Stimulated activated CD8-positive, alpha-beta memory T cell treated with anti-CD3 and anti-CD28 coated beads, Interleukin-12 subunit alpha, Interleukin-12 subunit beta, amount 100 ng/mL, for 4 hours (primary cell): ENCODE results near the gene DAP3.
"Not testable (repeated sequence)": the region's sequence is repeated elsewhere in the genome, so short reads cannot be mapped to it uniquely, and the experiment has no call there.

Experiments
- DNase-seq: peaks from one replicate; pipeline ENCODE4 v3.0.0-alpha.2; 2020; ENCODE audit warnings: low read depth

The DAP3 gene

DNA sequence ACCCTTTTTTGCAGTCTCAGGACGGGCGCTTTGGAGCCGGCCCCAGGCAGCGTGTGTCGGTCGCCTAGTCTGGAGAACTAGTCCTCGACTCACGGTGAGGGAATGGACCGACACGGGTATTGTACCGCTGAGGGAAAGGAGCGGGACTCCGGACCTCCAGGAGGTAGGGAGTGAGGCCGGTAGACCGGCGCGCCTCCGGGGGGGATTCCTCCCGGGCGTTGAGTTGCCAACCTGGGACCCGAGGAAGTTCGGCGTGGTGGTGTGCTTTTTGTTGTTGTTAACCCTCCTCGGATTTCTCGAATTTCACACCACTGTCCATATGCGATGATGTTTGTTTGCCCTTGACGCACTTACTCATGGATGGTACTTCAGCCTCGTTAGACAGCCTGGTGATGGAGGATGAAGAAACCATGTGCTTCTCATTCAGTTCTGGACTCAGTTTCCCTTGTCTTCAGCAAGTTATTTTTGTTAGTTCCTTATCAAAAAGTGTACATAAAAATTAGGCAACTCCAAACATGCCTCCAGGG, at the start of gene DAP3:
Gene DAP3, plus strand, starts transcription at position 11 of the 527 bp plus-strand sequence. CDS start 20,689 bp downstream, outside the sequence.
- DNase-seq = not testable (repeated sequence)

DNA sequence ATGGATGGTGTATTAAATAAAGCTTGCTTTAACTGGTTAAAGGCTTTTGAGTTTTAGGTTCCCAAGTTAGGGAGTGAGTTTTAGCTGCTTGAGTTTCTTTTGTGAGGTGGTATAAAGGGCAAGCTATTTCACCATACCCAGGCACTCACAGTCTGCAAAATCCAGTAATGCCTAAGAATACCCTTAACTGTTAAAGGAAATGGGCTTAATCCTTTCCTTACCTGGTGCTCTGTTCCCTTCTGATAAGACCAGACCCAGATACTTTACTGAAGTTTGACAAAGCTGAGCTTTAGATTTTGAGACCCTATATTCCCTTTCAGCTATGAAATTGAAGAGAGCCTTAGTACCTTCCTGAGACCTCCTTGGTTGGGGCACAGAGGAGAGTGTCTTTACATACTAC, 48.5 kb upstream of the DAP3 start:
- no peak for DNase-seq

DNA sequence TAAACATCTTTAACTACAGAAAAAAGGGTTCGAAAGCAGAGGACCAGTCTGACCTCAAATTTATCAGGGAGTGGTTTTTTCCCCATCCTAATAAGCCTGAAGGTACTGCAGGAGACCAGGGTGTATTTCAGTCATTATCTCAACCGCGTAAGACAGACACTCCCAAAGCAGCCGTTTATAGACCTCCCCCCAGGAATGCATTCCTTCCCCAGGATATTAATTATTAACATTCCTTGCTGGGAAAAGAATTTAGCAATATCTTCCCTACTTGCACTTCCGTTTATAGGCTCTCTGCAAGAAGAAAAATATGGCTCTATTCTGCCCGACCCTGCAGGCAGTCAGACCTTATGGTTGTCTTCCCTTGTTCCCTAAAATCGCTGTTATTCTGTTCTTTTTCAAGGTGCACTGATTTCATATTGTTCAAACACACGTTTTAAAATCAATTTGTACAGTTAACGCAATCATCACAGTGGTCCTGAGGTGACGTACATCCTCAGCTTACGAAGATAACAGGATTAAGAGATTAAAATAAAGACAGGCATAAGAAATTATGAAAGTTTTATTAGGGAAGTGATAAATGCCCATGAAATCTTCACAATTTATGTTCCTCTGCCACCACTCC, 46.2 kb upstream of the DAP3 start:
- DNase-seq = not testable (repeated sequence)

DNA sequence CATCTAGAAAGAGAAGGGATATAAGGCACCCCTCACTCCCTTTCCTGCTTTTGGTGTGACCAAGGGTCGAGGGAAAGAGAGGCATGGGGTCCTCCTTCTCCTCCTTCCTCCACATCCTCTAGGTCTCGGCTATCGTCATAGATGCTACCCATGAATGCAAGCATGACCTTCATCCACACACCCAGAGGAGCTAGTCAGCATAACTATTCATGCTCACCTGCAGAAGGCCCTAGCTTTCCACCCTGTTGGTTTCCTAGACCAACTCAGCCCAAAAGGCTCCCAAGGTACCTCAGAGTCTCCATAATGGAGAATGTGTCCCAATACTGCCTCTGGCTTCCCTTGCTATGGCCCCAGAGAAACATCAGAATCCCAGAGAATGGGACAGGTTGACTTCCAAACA, 45.7 kb upstream of the DAP3 start:
- no peak for DNase-seq

DNA sequence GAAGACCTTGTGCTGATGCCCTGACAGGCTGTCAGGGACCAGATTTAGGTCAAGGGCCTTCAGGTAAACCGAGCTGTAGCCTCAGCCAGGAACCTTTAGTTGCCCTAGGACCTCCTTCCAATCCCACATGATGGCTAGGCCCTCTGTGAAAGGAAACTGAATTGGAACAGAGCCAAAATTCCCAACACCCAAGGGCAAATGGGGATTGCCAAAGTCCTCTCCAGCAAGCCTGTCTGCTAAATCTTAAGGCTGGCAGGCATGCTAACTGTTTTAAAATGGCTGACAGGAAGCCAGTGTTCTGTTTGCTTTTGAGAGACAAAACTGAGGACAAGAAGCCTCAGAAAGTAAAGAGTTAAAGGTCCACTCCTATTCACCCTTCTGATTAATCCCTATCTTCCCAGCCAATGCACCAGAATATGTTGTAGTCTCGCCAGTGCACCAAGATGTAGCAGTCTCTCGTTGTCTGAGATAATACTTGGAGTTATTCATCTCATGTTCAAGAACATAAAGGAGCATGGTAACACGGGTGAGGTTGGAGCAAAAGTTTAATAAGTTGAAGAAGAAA, 43.8 kb upstream of the DAP3 start:
- DNase-seq = no peak

DNA sequence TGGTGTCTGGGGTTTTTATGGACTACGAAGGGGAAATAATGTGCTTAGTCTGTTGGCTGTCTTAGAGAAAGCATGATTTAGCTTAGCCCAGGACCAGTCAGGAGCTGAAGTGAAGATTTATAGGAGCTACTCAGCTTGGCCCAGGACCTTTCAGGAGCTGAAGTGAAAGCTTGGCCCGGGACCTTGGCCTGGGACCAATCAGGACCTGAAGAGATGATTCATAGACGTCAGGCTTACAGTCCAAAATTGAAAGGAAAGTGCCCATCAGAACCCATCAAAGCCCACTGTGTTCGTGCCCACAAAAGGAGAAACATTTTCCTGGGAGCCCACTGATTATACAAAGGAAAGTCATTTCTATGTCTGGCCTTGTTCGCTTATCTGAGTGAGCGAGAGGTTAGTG, 43.2 kb upstream of the DAP3 start:
- no peak for DNase-seq

DNA sequence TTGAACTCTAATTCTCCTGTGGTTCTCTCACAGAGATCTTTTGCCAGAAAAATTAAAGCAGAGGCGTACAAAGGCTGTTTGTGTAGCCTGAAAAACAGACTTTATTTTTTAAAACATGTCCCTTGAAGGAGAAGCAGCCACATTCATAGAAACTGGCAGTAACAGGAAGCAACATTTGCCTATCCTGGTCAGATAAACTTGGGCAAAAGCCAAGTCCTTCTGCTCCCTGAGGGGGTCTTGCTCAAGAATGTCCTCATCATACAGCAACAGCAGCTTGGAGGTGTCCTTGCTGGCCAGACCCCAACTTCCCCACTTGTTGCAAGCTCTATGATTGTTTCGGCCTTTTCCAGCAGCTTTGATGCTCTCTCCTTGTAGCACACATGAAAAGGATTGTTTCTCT, 42.6 kb upstream of the DAP3 start:
- DNase-seq = no peak

DNA sequence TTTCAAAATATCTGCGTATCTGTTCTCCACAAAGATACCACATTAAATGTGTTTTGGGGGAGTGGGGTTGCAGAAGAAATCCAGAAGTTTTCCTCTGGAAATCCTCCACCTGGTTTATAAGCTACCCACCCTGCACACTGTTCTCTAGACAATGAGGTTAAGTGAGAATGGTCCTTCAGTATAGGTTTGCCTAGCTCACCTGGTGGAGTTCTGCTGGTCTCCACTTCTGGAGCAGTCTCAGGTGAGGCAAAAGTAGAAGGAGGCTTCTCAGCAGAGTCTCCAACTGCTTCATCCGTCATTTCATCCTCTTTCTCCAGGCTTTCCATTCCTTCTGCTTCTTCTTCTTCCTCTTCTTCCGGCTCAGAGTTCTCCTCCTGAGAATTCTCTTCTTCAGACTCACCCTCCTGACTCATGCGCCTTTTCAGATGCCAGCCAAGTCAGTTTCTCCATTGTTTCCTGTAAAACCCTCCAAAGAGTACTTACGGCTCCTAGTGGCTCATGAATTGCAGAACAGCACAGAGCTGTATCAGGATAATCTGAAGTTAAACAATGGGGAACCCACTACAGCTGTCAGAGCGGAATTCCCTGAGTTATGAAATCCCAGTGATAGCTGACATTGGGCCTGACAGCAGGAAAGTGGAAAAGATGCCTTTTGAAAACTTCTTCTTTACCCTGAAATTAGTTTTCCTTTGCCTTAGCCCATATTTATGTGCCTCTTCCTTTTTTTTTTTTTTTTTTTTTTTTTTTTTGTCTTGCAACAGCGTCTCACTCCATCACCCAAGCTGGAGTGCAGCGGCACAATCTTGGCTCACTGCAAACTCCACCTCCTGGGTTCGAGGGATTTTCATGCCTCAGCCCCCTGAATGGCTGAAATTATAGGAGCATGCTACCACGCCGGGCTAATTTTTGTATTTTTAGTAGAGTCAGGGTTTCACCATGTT, 40.4 kb upstream of the DAP3 start:
- no peak for DNase-seq

DNA sequence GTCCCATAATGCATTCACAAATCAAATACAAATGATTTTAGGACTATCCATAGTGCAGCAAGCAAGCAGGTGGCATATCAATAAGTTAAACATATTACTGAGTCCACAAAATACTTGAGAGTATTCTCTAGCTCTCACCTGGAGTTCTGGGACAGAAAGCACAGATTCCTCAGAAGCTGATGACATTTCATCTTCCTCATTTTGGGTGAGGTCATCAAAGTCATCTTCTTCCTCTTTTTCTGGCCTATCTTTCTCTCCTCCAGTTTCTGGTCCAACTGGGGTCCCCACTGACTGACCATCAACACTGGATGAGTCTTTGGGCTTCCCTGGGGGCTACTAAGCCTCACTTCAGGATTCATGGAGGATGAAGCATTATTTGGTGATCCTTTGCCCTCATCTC, 39.2 kb upstream of the DAP3 start:
- no peak for DNase-seq

DNA sequence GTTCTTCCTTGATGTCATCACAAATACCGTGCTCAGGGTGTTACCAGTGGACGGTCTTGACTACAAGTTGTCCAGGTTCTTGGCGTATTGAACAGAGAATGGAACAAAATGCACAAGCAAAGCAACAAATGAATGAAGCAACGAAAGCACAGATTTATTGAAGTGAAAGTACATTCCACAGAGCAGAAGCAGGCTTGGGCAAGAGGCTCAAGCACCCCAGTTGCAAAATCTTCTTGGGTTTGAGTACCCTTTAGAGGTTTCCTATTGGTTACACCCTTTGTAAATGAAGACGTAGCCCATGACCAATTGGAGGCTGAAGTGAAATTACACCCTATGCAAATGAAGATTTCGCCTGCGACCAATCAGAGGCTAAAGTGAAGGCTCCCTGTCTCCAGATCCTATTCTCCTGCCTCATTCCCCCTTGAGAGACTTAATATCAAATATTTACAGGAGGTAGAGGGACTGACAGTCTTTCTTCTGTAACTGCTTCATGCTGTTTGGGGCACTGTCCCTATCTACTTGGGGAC, 38.6 kb upstream of the DAP3 start:
- DNase-seq = no peak

DNA sequence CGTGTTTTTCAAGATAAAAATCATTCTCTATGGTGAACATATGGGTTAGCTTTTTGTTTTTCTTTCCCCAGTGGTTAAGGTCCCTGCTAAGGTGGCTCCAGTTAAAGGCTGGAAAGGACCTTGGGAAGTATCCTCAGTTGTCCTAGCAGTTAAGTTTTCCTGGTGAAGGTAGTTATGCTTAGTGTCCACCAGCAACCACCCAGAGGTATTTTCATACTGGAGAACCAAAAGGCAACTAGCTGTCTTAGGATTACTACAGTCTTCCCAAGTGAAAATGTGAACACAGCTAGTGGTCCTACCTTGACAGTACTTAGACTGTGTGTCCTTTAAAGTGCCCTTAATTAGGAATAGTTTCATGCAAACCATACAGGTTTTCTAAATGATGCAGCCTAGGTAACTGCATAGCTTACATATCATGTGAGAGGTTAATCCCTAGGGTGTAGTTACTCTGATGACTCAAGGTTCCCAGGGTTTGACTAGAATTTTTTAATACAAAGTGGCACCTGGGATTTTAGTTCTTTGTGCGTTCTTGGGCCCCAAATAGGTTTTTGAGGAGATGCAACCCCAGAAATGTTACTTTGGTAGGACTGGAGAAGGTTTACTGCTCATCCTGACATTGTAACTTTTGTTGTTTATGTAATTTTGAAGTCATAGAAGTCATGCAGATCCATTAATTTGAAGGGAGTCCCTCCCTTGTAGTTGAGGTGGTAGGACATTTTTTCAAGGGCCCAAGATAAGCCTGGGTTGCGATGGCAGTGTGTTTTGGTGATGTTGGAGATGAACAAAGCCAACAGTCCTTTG, 36.8 kb upstream of the DAP3 start:
- DNase-seq = no peak

DNA sequence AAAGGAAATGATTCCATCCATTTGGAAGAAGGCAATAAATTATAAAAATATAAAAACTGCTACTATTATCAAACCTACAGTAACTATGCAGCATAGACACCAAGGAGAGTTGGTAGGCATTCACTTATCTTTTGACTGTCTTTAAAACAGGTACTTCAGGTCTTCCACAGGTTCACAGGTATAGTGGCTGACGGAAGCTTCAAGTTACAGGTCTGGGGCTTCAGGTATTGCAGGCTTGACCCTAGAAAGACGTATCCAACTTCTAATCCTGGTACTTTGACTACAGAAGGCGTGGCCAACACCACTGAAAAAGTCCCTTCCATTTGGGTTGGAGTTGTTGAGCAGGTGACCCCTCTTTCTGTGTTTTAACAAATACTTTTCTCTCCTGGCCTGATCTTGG, 35.9 kb upstream of the DAP3 start:
- DNase-seq = no peak

DNA sequence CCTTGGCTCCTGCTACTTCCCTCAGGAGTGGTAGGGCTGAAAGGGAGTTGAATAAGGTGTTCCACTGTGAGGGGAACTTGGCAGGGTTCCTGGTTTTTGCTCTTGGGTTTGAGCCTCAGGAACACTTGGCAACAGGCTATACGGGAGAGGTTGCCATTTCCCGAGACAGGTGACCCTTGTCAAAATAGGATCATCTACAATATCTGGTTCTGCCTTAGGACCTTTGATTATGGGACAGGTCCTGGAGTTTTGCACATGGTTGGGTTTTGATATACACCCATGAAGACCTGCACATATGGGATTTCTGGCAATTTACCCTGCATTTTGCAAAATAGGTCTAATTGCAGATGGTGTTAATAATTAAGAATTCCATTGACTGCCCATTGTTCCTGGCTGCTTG, 31.4 kb upstream of the DAP3 start:
- no peak for DNase-seq

DNA sequence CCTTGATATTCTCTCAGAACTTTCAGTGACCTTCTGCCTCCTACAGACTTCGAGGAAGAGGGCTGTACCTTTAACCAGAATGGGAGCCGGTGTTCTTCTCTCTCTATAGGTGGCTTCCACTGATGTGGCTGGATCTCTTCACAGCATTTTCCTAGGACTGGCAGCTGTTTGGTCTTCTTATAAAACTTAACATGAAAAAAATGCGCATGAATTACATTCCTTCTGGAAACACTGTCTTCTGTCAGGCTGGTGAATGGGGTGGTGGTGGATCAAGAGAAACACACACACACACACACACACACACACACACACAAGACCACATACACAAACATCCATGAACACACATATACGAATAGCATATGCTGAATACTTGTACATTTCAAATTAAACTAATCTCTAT, 27.7 kb upstream of the DAP3 start:
- DNase-seq = not testable (repeated sequence)

DNA sequence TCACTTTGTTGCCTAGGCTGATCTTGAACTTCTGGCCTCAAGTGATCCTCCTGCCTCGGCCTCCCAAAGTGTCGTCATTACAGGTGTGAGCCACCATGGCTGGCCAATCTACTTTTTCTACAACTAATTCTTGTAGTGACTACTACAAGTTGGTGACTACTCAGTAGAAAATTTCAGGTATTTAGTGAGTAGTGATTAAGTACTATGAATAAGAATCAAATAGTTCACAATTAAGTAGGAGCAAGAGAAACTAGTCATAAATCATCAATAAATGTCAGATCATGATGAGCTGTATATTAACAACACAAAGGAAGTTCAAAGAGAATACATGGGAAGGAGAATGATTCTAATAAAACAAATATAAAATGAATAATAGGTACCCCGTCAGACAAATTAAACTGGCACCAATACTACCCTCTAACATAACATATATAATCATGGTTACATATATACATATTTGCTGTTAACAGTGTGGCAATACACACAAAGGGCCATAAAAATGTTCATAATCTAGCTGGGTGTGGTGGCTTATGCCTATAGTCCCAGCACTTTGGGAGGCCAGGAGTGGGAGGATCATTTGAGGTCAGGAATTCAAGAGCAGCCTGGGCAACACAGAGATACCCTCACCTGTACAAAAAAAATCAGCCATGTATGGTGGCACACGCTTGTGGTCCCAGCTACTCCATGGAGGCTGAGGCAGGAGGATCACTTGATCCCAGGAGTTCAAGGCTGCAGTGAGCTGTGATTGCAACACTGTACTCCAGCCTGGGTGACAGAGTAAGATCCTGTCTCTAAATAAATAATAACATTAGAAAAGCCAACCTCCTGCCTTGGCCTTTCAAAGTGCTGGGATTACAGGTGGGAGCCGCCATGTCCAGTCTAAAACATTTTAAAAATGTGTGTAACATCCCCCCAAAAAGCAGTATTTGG, 19.4 kb upstream of the DAP3 start:
- no peak for DNase-seq

DNA sequence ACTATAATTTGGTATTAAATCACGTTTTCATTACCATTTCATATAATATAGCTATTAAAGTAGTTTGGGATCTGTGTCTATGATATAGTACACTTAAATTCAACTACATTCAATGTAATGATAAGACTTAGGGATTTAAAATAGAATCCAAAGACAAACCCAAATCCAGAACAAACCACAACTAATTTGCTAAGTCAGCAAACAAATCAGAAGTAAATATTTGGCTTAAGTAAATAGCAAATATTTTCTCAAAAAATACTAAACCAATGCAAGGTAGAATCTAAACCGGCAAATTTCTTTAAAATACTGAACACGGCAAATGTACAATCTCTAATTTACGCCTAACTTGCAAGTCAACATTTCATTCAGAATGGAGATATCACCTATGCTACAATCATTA, 17.1 kb upstream of the DAP3 start:
- DNase-seq = no peak

DNA sequence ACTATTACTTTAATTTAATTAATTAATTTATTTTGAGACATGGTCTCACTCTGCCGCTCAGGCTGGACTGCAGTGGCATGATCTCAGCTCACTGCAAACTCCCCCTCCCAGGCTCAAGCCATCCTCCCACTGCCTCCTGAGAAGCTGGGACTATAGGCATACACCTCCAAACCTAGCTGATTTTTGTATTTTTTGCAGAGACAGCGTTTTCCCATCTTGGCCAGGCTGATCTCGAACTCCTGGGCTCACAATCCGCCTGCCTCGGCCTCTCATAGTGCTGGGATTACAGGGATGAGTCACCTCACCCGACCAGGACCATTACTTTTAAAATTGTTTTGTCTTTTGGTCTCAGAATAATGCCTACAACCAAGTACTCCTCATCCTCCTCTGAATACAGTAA, 15.9 kb upstream of the DAP3 start:
- DNase-seq = no peak

DNA sequence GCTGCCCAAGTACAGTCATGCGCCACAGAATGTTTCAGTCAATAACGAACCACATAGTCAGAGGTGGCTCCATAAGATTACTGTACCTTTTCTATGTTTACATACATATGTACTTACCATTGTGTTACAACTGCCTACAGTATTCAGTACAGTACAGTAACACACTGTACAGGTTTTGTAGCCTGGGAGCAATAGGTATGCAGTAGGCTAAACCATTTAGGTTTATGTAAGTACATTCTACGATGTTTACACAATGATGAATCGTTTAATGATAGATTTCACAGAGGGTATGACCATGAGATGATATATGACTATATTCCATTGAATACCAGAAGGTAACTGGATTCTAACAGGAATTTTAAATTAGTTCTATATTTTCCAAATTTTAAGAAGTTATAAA, 10.9 kb upstream of the DAP3 start:
- DNase-seq = no peak

DNA sequence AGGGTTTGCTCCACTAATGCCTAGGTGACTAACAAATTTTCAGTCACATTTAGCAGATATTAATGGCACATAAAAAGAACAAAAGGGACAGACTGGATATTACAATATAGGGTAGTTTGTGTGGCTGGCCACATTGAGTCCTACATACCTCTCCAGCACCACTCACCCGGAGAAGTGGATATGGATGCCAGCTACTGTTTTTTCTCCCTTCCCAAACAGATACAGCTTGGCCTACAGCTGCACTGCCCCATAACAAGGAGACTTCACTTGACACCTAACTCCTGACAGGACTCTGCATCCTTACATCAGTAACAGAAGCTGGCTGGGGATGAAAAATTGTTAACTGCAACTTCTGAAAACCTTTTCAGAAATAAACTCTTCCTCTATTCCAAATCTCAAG, 9.9 kb upstream of the DAP3 start:
- not testable (repeated sequence) for DNase-seq

DNA sequence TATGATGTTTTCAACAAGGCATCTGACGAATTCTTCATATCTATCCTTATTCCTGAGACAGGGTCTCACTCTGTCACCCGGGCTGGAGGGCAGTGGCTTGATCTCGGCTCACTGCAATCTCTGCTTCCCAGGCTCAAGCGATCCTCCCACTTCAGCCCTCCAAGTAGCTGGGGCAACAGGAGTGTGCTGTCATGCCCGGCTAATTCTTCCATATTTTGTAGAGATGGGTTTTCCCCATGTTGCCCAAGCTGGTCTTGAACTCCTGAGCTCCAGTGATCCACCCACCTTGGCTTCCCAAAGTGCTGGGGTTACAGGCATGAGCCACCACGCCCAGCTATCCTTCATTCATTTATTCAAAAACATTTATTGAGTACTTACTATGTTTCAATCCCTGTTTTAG, 8.4 kb upstream of the DAP3 start:
- no peak for DNase-seq

DNA sequence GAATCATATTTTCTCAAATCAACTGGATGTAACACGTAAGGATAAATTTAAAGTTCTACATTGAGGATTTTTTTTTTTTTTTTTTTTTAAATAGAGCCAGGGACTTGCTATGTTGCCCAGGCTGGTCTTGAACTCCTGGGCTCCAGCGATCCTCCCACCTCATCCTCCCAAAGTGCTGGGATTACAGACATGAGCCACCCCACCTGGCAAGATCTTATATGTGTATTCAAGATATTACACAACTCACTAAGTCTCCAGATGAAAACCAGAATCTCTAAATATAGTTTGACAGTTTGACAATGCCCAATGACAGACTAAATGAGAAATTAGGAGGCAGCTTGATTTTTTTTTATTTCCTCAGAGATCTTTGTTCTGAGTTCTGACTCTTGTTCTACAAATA, 7.1 kb upstream of the DAP3 start:
- no peak for DNase-seq
